B cell (primary cell): ENCODE results near the gene WDR86. TPM values are rescaled to one million over a fixed set of nuclear protein-coding genes. Genes with fewer than 3 reads are reported as not detected.
A peak's percentile ranks its signal among the peaks of the same experiment; 100 is the strongest.

Experiments used
- ATAC-seq: fragments of 200-7000 bp; cut with Tn5 transposase; one replicate; pipeline ENCODE4 v1.10.0; 2021; ENCODE audit warnings: low read depth, mild to moderate bottlenecking, moderate number of reproducible peaks, moderate library complexity
- CTCF ChIA-PET: fragments of 350-600 bp; sonication (Branson Sonifier 250); formaldehyde crosslinking; loops from one replicate; lab custom pipeline; 2021; ENCODE audit warnings: antibody characterized with exemption, inconsistent platforms; lab: Charles Lee
- POLR2A ChIA-PET: fragments of 350-600 bp; sonication (Branson Sonifier 250); formaldehyde crosslinking; loops from one replicate; lab custom pipeline; 2021; ENCODE audit warnings: antibody characterized with exemption; lab: Charles Lee
- DNase-seq: peaks from one replicate; pipeline ENCODE4 v3.0.0; 2013
- H2AFZ ChIP-seq: 2 replicates; pipeline ENCODE4 v1.6.1; 2012; ENCODE audit warnings: mild to moderate bottlenecking, low read depth, low read length; ENCODE audit not compliant: insufficient read depth, poor library complexity, severe bottlenecking
- H3K27ac ChIP-seq, 2 donors: 1 replicate in 1 of 2; 2 replicates in 1 of 2; pipeline ENCODE4 v1.5.1; 2012 to 2013; ENCODE audit warnings: low read length in 2 of 2, mild to moderate bottlenecking in 2 of 2, moderate library complexity in 1 of 2
- H3K27me3 ChIP-seq, 4 experiments: fragments of 200-600 bp in 1 of 4; sonication (generic) in 1 of 4; replicated peaks in 1 of 4; 1 replicate in 2 of 4; 2 replicates in 2 of 4; pipeline versions ENCODE4 v1.6.1 to v1.7.0; 2013 to 2016; ENCODE audit warnings: low read length in 3 of 4, mild to moderate bottlenecking in 2 of 4, mixed read lengths in 1 of 4, moderate library complexity in 1 of 4; ENCODE audit not compliant: insufficient read depth in 4 of 4, control insufficient read depth in 3 of 4; ENCODE audit errors: control extremely low read depth in 1 of 4
- H3K36me3 ChIP-seq, 2 experiments: replicated peaks in 1 of 2; 1 replicate in 1 of 2; 2 replicates in 1 of 2; pipeline versions ENCODE4 v1.6.1 to v1.7.1; 2013; ENCODE audit warnings: low read length in 1 of 2; ENCODE audit not compliant: insufficient read depth in 2 of 2, control insufficient read depth in 1 of 2; ENCODE audit errors: control extremely low read depth in 1 of 2, extremely low read depth in 1 of 2
- H3K4me1 ChIP-seq, 2 donors: fragments of 200-600 bp in 1 of 2; sonication (generic) in 1 of 2; 1 replicate in 1 of 2; 2 replicates in 1 of 2; pipeline versions ENCODE4 v1.5.1 to v1.6.1; 2013 to 2017; ENCODE audit warnings: low read length in 2 of 2; ENCODE audit not compliant: control insufficient read depth in 2 of 2, insufficient read depth in 2 of 2
- H3K4me2 ChIP-seq: replicated peaks from 2 replicates; pipeline ENCODE3; 2012; ENCODE audit warnings: mild to moderate bottlenecking, low read depth, low read length; ENCODE audit not compliant: poor library complexity, severe bottlenecking
- H3K4me3 ChIP-seq, 5 experiments: fragments of 200-600 bp in 1 of 5; sonication (generic) in 1 of 5; 1 replicate in 3 of 5; 2 replicates in 2 of 5; pipeline versions ENCODE4 v1.5.1 to v1.7.0; 2011 to 2016; ENCODE audit warnings: low read length in 4 of 5, mild to moderate bottlenecking in 4 of 5, low read depth in 2 of 5, control low read depth in 1 of 5, moderate library complexity in 1 of 5; ENCODE audit not compliant: insufficient read depth in 1 of 5; ENCODE audit errors: control extremely low read depth in 1 of 5, extremely low read depth in 1 of 5
- H3K79me2 ChIP-seq: fragments of 200-600 bp; sonication (generic); one replicate; pipeline ENCODE4 v1.6.0; 2016; ENCODE audit warnings: low read length; ENCODE audit not compliant: control insufficient read depth, insufficient read depth
- H3K9ac ChIP-seq: fragments of 200-600 bp; sonication (generic); 2 replicates; pipeline ENCODE4 v1.6.1; 2017; ENCODE audit warnings: mild to moderate bottlenecking, low read length, moderate library complexity
- H3K9me3 ChIP-seq, 3 donors: one replicate each; pipeline versions ENCODE4 v1.6.1 to v1.7.1; 2013; ENCODE audit warnings: low read length in 2 of 3; ENCODE audit not compliant: control insufficient read depth in 2 of 3, insufficient read depth in 1 of 3; ENCODE audit errors: control extremely low read depth in 1 of 3
- H4K20me1 ChIP-seq: 2 replicates; pipeline ENCODE4 v1.6.0; 2012; ENCODE audit warnings: mild to moderate bottlenecking, low read length; ENCODE audit not compliant: insufficient read depth, control insufficient read depth, poor library complexity, severe bottlenecking
- H3K27ac Mint-ChIP-seq: one replicate; pipeline ENCODE4 v1.8.0; 2021; ENCODE audit warnings: mixed read lengths
- H3K27me3 Mint-ChIP-seq: one replicate; pipeline ENCODE4 v1.8.0; 2021; ENCODE audit warnings: mixed read lengths
- H3K4me1 Mint-ChIP-seq: one replicate; pipeline ENCODE4 v1.8.0; 2021; ENCODE audit warnings: mixed read lengths
- H3K4me3 Mint-ChIP-seq: one replicate; pipeline ENCODE4 v1.8.0; 2021; ENCODE audit warnings: mixed read lengths
- H3K9me3 Mint-ChIP-seq: one replicate; pipeline ENCODE4 v1.8.0; 2022; ENCODE audit warnings: mixed read lengths; ENCODE audit not compliant: insufficient read depth
- CTCF ChIP-seq: fragments of 200-600 bp; IDR thresholded peaks from one replicate; pipeline ENCODE4 v1.8.0; 2022; ENCODE audit warnings: antibody characterized with exemption, mild to moderate bottlenecking
- EZH2 ChIP-seq: IDR thresholded peaks from 2 replicates; pipeline ENCODE4 v1.6.1; 2012; ENCODE audit warnings: borderline replicate concordance, low read depth, mild to moderate bottlenecking, moderate library complexity, low read length; ENCODE audit not compliant: insufficient read depth, poor library complexity, severe bottlenecking
- WGBS: methylation state at CpG from one replicate; pipeline ENCODE4 v1.1.5; 2013; ENCODE audit warnings: missing lambda C conversion rate; ENCODE audit not compliant: insufficient coverage; 5-methylcytosine and 5-hydroxymethylcytosine counted together
- intact Hi-C: fragments of 100-400 bp; cut with micrococcal nuclease; formaldehyde crosslinking; loops from one replicate; pipeline ENCODE4 v1.10.0; 2022
- polyA plus RNA-seq: library from polyadenylated mRNA; depleted of rRNA; stranded (reverse); fragments of >200 nt; gene quantifications from 2 replicates; pipeline ENCODE4 v1.2.3, GENCODE V29; 2012
- total RNA-seq, 2 donors: library from RNA; stranded (reverse); fragments of 120-200 nt in 1 of 2; gene quantifications; 1 replicate in 1 of 2; 2 replicates in 1 of 2; pipeline versions ENCODE4 v1.2.3 to v1.2.4, GENCODE V29; 2013 to 2022

WDR86 gene
- total and polyA plus RNA-seq, 2 donors (not counting 1 experiment from before 2014, with no cell fraction given) = 1.4 to 1.5 TPM

DNA sequence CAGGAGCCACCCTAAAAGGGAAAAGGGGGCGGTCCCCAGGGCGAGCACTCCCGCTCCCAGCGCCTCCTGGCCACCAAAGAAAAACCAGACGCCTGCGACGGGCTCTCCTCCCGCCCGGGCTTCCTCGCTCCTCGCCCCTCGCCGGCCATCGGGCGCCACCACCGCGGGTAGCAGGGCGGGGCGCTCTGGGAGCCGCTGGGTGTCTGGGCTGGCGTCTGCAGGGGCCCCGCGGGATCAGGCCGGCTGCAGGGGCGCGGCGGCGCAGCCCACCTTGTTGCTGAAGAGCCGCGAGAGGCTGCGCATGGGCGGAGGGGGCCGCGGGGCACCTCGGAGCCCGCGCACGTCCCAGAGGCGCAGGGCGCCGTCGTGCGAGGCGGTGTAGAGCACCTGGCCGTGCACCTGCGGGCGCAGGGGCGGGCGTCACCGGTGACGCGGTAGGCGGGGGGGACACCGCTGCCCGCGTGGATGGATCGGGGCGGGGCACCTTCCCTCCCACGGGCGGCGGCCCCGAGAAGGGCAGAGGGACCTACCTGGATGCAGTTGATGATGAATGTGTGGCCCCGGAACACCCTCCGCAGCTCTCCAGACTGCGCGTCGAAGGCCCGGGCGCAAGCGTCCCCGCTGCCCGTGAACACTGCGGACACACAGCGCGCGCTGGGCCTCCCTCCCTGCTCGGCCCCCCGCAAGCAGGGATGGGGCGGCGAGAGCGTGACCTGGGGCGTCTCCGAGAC lies 28.3 kb downstream of the WDR86 start:
- TF ChIP-seq EZH2 = no peak
- TF ChIP-seq CTCF = no peak
- H3K9me3 ChIP-seq = peaks cover 0 to 14% (median 0%) of the 10 kb centered on the region in 3 donors
- H4K20me1 ChIP-seq = no peaks in the 10 kb centered on the region
- peaks cover 18 to 23% of the 10 kb centered on the region in 2 donors for H3K4me1 ChIP-seq
- H3K4me2 ChIP-seq = peak overlapping the region; percentile 100
- H3K27ac ChIP-seq = peak overlapping the region; percentile 80 to 82
- ChIA-PET POLR2A (interaction anchor here (0.5 kb wide), 1 partner anchor 78 kb away, joined by 5 read pairs; no protein-coding TSS in a partner anchor), CTCF (interaction anchor here (1.3 to 2.3 kb wide), 5 partner anchors 11 to 68 kb away, joined by 3 to 10 read pairs (median 5); no protein-coding TSS in a partner anchor)
- Mint-ChIP-seq H3K27me3 (peaks cover 10% of the 10 kb centered on the region), H3K4me3 (peak overlapping the region; percentile 87), H3K27ac (peak overlapping the region; percentile 92), H3K9me3 (no peaks in the 10 kb centered on the region), H3K4me1 (peaks cover 23% of the 10 kb centered on the region)
- WGBS = 2% methylated on average over 79 of the region's 83 CpGs
- H2AFZ ChIP-seq = peak overlapping the region; percentile 62
- DNase-seq (peak; percentile 91), ATAC-seq (peak; percentile 71)
- H3K9ac ChIP-seq = peak overlapping the region; percentile 80
- intact Hi-C loops = loop anchor here (1.0 kb wide), 3 partner anchors 13 to 67 kb away; no protein-coding TSS in a partner anchor
- no peaks in the 10 kb centered on the region for H3K79me2 ChIP-seq
- H3K4me3 ChIP-seq = peak overlapping the region; percentile 9 to 83 (median 53)
- H3K27me3 ChIP-seq = peaks cover 0 to 12% (median 6%) of the 10 kb centered on the region in 4 experiments
- peaks cover 0 to 19% of the 10 kb centered on the region in 2 experiments for H3K36me3 ChIP-seq

DNA sequence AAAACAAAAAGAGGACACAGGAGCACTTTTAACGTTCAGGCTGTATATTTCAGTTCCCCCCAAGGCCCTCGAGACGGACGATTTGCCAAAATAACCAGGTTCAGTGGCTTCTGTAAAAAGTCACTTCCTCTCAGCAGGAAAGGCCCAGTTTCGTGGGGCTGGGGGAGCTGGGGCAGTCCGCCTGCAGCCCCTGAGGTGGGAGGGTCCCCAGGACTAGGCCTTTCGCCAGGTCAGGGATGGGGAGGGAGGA lies 28.8 kb downstream of the WDR86 start:
- H3K9ac ChIP-seq = peak overlapping the region; percentile 80
- peak overlapping the region; percentile 100 for H3K4me2 ChIP-seq
- peak overlapping the region; percentile 80 to 82 for H3K27ac ChIP-seq
- H3K27ac Mint-ChIP-seq = peak overlapping the region; percentile 92
- H3K4me1 Mint-ChIP-seq = peaks cover 23% of the 10 kb centered on the region
- peaks cover 0 to 12% (median 6%) of the 10 kb centered on the region in 4 experiments for H3K27me3 ChIP-seq
- peak overlapping the region; percentile 9 to 83 (median 53) for H3K4me3 ChIP-seq
- H3K4me1 ChIP-seq = peaks cover 18 to 23% of the 10 kb centered on the region in 2 donors
- H4K20me1 ChIP-seq = no peaks in the 10 kb centered on the region
- POLR2A ChIA-PET = interaction anchor here (0.5 to 0.6 kb wide), 2 partner anchors 78 to 81 kb away, joined by 5 to 7 read pairs; no protein-coding TSS in a partner anchor
- TF ChIP-seq EZH2 (no peak), CTCF (no peak)
- ATAC-seq = peak; percentile 36
- no peaks in the 10 kb centered on the region for H3K9me3 Mint-ChIP-seq
- 0% methylated on average over 7 of the region's 7 CpGs for WGBS
- peak overlapping the region; percentile 87 for H3K4me3 Mint-ChIP-seq
- CTCF ChIA-PET = interaction anchor here (1.3 to 2.3 kb wide), 3 partner anchors 12 to 67 kb away, joined by 3 to 10 read pairs (median 5); no protein-coding TSS in a partner anchor
- intact Hi-C loops = loop anchor here (1.0 kb wide), 3 partner anchors 13 to 67 kb away; no protein-coding TSS in a partner anchor
- H3K27me3 Mint-ChIP-seq = peaks cover 10% of the 10 kb centered on the region
- no peaks in the 10 kb centered on the region for H3K79me2 ChIP-seq
- peaks cover 0 to 14% (median 0%) of the 10 kb centered on the region in 3 donors for H3K9me3 ChIP-seq
- peaks cover 0 to 24% of the 10 kb centered on the region in 2 experiments for H3K36me3 ChIP-seq
- peak overlapping the region; percentile 62 for H2AFZ ChIP-seq
- peak; percentile 82 for DNase-seq
